Breast epithelium (tissue), 4 donors: ENCODE measurements around the gene CDR2. TPM values are rescaled to one million over a fixed set of nuclear protein-coding genes. Genes with fewer than 3 reads are reported as not detected.
A peak's percentile ranks its signal among the peaks of the same experiment; 100 is the strongest.

Source experiments
- DNase-seq, 2 donors: peaks; one replicate each; pipeline ENCODE4 v3.0.0-alpha.2; 2019; ENCODE audit warnings: low spot score in 2 of 2
- H3K27ac ChIP-seq, 2 donors: fragments of 200-600 bp; sonication (generic) in 1 of 2; one replicate each; pipeline ENCODE4 v1.5.1; 2016 to 2019; ENCODE audit warnings: mild to moderate bottlenecking in 1 of 2
- H3K27me3 ChIP-seq, 2 donors: fragments of 200-600 bp; sonication (generic) in 1 of 2; one replicate each; pipeline versions ENCODE4 v1.5.1 to v1.6.0; 2017 to 2019; ENCODE audit warnings: control low read depth in 1 of 2, mild to moderate bottlenecking in 1 of 2
- H3K36me3 ChIP-seq: fragments of 200-600 bp; one replicate; pipeline ENCODE4 v1.5.1; 2019
- H3K4me1 ChIP-seq, 2 donors: fragments of 200-600 bp; sonication (generic); one replicate each; pipeline ENCODE4 v1.5.1; 2016 to 2019; ENCODE audit warnings: control low read depth in 1 of 2
- H3K4me3 ChIP-seq, 3 donors: fragments of 200-600 bp; sonication (generic); 1 replicate in 2 of 3; 2 replicates in 1 of 3; pipeline ENCODE4 v1.5.1; 2016 to 2019; ENCODE audit warnings: mild to moderate bottlenecking in 3 of 3, moderate library complexity in 2 of 3
- H3K9me3 ChIP-seq, 2 donors: fragments of 200-600 bp; sonication (generic) in 1 of 2; one replicate each; pipeline ENCODE4 v1.5.1; 2016 to 2019; ENCODE audit warnings: control low read depth in 1 of 2
- CTCF ChIP-seq, 3 donors: fragments of 450-650 bp; IDR thresholded peaks; one replicate each; pipeline ENCODE4 v1.5.1; 2016 to 2017; ENCODE audit warnings: antibody characterized with exemption in 3 of 3, mild to moderate bottlenecking in 3 of 3, moderate library complexity in 3 of 3
- POLR2A ChIP-seq: fragments of 450-650 bp; IDR thresholded peaks from one replicate; pipeline ENCODE4 v1.6.1; 2016; ENCODE audit warnings: antibody characterized with exemption, mild to moderate bottlenecking, moderate library complexity
- POLR2AphosphoS5 ChIP-seq, 3 donors: sonication (generic); formaldehyde crosslinking; IDR thresholded peaks; one replicate each; pipeline ENCODE4 v1.6.1; 2017; ENCODE audit warnings: antibody characterized with exemption in 3 of 3
- intact Hi-C: fragments of 100-400 bp; cut with DNase I; formaldehyde crosslinking; loops from one replicate; pipeline ENCODE4 v1.15.1; 2023; ENCODE audit warnings: low total_unique reads
- total RNA-seq, 3 donors: library from RNA; depleted of rRNA; stranded (reverse); fragments of >200 nt; gene quantifications; one replicate each; pipeline ENCODE4 v1.1.0, GENCODE V29; 2016

The CDR2 gene
- total RNA-seq, 3 donors from 2014 or later, result 20.2 to 37.5 (median 26.9) TPM

- no peak overlapping the region for H3K27ac ChIP-seq
- no peak for DNase-seq
- no peaks in the 10 kb centered on the region for H3K27me3 ChIP-seq
- TF ChIP-seq CTCF (IDR thresholded peaks at IDR 0.05), result no peak
- no peak for TF ChIP-seq POLR2AphosphoS5 (IDR thresholded peaks at IDR 0.05)
- no peak for TF ChIP-seq POLR2A
- no peaks in the 10 kb centered on the region for H3K9me3 ChIP-seq
- intact Hi-C loops, result loop anchor here (10.0 kb wide), 1 partner anchor 1106 kb away; no protein-coding TSS in a partner anchor
- H3K36me3 ChIP-seq, result no peaks in the 10 kb centered on the region
- no peak overlapping the region for H3K4me3 ChIP-seq
- no peaks in the 10 kb centered on the region for H3K4me1 ChIP-seq
Observed at GRCh38 chr16:22400900-22401299, 26.5 kb upstream of the CDR2 start.

GRCh38 chr16:22397931-22398330, 23.5 kb upstream of the CDR2 start:
- peak overlapping the region in 1 of 2 donors; percentile 1 for H3K27ac ChIP-seq
- no peaks in the 10 kb centered on the region for H3K27me3 ChIP-seq
- H3K36me3 ChIP-seq, result no peaks in the 10 kb centered on the region
- H3K4me3 ChIP-seq, result no peak overlapping the region
- no peaks in the 10 kb centered on the region for H3K4me1 ChIP-seq
- intact Hi-C loops, result no loop called here
- H3K9me3 ChIP-seq, result no peaks in the 10 kb centered on the region
- TF ChIP-seq CTCF (IDR thresholded peaks at IDR 0.05) (no peak), POLR2A (no peak)
- DNase-seq, result no peak

- intact Hi-C loops, result no loop called here
- H3K27ac ChIP-seq, result no peak overlapping the region
- H3K4me1 ChIP-seq, result no peaks in the 10 kb centered on the region
- H3K36me3 ChIP-seq, result no peaks in the 10 kb centered on the region
- H3K9me3 ChIP-seq, result no peaks in the 10 kb centered on the region
- no peak overlapping the region for H3K4me3 ChIP-seq
- no peaks in the 10 kb centered on the region for H3K27me3 ChIP-seq
- DNase-seq, result peak in 1 of 2 donors; percentile 64
- TF ChIP-seq POLR2AphosphoS5 (IDR thresholded peaks at IDR 0.05) (no peak), POLR2A (no peak), CTCF (IDR thresholded peaks at IDR 0.05) (no peak)
Observed at GRCh38 chr16:22397464-22397863, 23.0 kb upstream of the CDR2 start.

GRCh38 chr16:22395960-22396359, 21.5 kb upstream of the CDR2 start:
- no peaks in the 10 kb centered on the region for H3K9me3 ChIP-seq
- no peak overlapping the region for H3K4me3 ChIP-seq
- intact Hi-C loops, result no loop called here
- H3K4me1 ChIP-seq, result no peaks in the 10 kb centered on the region
- no peak for DNase-seq
- no peaks in the 10 kb centered on the region for H3K36me3 ChIP-seq
- no peak overlapping the region for H3K27ac ChIP-seq
- TF ChIP-seq CTCF (IDR thresholded peaks at IDR 0.05), result no peak
- TF ChIP-seq POLR2AphosphoS5 (IDR thresholded peaks at IDR 0.05), result no peak
- no peak for TF ChIP-seq POLR2A
- no peaks in the 10 kb centered on the region for H3K27me3 ChIP-seq

- no peaks in the 10 kb centered on the region for H3K36me3 ChIP-seq
- no peaks in the 10 kb centered on the region for H3K27me3 ChIP-seq
- intact Hi-C loops, result no loop called here
- H3K4me1 ChIP-seq, result no peaks in the 10 kb centered on the region
- no peak overlapping the region for H3K27ac ChIP-seq
- no peak overlapping the region for H3K4me3 ChIP-seq
- TF ChIP-seq POLR2A (no peak), CTCF (IDR thresholded peaks at IDR 0.05) (no peak)
- no peak for DNase-seq
- no peaks in the 10 kb centered on the region for H3K9me3 ChIP-seq
Observed at GRCh38 chr16:22394121-22394520, 19.7 kb upstream of the CDR2 start.
